ENCODE results near the gene IKZF1.
A peak's percentile ranks its signal among the peaks of the same experiment; 100 is the strongest.

The IKZF1 gene

GRCh38 chr7:50394315-50394714 is 89.8 kb downstream of the IKZF1 start:
- H3K9ac ChIP-seq = no peak overlapping the region
- TF ChIP-seq Cebpa-rat (IDR thresholded peaks at IDR 0.05) = no peak
- 0 out of 20 replicates have a peak overlapping the region, but pooled peaks of 1 of the 10 experiments have one; percentile 8 for H3K4me3 ChIP-seq
- H3K27ac ChIP-seq = peak overlapping the region in 5 of 11 experiments; percentile 24 to 68 (median 50); a peak in 7 of 22 replicates
- peaks cover 0 to 18% (median 10%) of the 10 kb centered on the region in 11 experiments; a peak in 10 of 22 replicates for H3K9me3 ChIP-seq (replicated peaks in 1 of 11)
- no peaks in the 10 kb centered on the region for H3K27me3 ChIP-seq
- peaks cover 0 to 73% (median 20%) of the 10 kb centered on the region in 11 experiments; a peak in 14 of 22 replicates for H4K20me1 ChIP-seq
- H3K4me2 ChIP-seq = peak overlapping the region; percentile 73 to 97 (median 85)
- H3K4me1 ChIP-seq = peaks cover 55 to 91% (median 80%) of the 10 kb centered on the region in 10 experiments
- H3K36me3 ChIP-seq = peaks cover 77 to 100% (median 92%) of the 10 kb centered on the region in 11 experiments

GRCh38 chr7:50396856-50397255 is 92.3 kb downstream of the IKZF1 start:
- no peak for TF ChIP-seq Cebpa-rat (IDR thresholded peaks at IDR 0.05)
- H3K36me3 ChIP-seq = peaks cover 77 to 100% (median 92%) of the 10 kb centered on the region in 11 experiments
- H3K4me1 ChIP-seq = peaks cover 41 to 66% (median 59%) of the 10 kb centered on the region in 10 experiments
- no peak overlapping the region for H3K4me3 ChIP-seq
- peaks cover 0 to 77% (median 22%) of the 10 kb centered on the region in 11 experiments; a peak in 15 of 22 replicates for H4K20me1 ChIP-seq
- H3K27ac ChIP-seq = peak overlapping the region in 2 of 11 experiments; percentile 4 to 41; a peak in 3 of 22 replicates
- H3K9ac ChIP-seq = no peak overlapping the region; a peak in 1 of 22 replicates
- peaks cover 0 to 18% (median 10%) of the 10 kb centered on the region in 11 experiments; a peak in 10 of 22 replicates for H3K9me3 ChIP-seq (replicated peaks in 1 of 11)
- H3K4me2 ChIP-seq = peak overlapping the region; percentile 31 to 83 (median 56)
- no peaks in the 10 kb centered on the region for H3K27me3 ChIP-seq

- Histone ChIP-seq H3K4me2 (peak overlapping the region in 7 of 11 experiments; percentile 12 to 72 (median 56); a peak in 10 of 22 replicates), H3K36me3 (peaks cover 77 to 100% (median 92%) of the 10 kb centered on the region in 11 experiments), H3K4me3 (no peak overlapping the region), H3K4me1 (peaks cover 35 to 60% (median 53%) of the 10 kb centered on the region in 10 experiments), H4K20me1 (peaks cover 0 to 77% (median 27%) of the 10 kb centered on the region in 11 experiments; a peak in 15 of 22 replicates), H3K27ac (no peak overlapping the region), H3K9ac (no peak overlapping the region; a peak in 1 of 22 replicates), H3K27me3 (no peaks in the 10 kb centered on the region), H3K9me3 (replicated peaks in 1 of 11) (peaks cover 0 to 18% (median 10%) of the 10 kb centered on the region in 11 experiments; a peak in 10 of 22 replicates)
- no peak for TF ChIP-seq Cebpa-rat (IDR thresholded peaks at IDR 0.05)
These were observed 92.9 kb downstream of the IKZF1 start for GRCh38 chr7:50397320-50397970.

DNA sequence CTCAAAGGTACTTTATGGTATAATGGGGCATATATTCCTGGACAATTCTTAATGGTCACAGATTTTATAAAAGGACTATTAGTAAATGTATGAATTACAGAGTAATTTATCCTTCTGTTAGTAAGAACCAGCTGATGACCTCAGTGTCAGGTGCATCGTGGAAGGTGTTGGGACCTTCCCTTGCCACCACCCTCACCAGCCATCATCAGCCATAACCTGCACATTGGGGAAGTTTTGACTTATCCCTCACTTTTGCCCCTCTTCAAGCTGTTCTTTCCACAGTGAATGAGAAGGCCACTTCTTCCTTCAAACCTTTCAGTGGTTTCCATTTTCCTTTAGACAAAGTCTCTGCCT is 93.4 kb downstream of the IKZF1 start:
- H3K36me3 ChIP-seq = peaks cover 77 to 100% (median 92%) of the 10 kb centered on the region in 11 experiments
- H4K20me1 ChIP-seq = peaks cover 0 to 77% (median 27%) of the 10 kb centered on the region in 11 experiments; a peak in 15 of 22 replicates
- TF ChIP-seq Cebpa-rat (IDR thresholded peaks at IDR 0.05) = no peak
- H3K27ac ChIP-seq = no peak overlapping the region
- no peak overlapping the region for H3K4me3 ChIP-seq
- peaks cover 0 to 18% (median 10%) of the 10 kb centered on the region in 11 experiments; a peak in 10 of 22 replicates for H3K9me3 ChIP-seq (replicated peaks in 1 of 11)
- no peaks in the 10 kb centered on the region for H3K27me3 ChIP-seq
- H3K9ac ChIP-seq = no peak overlapping the region
- peak overlapping the region in 2 of 11 experiments; percentile 56 to 69; a peak in 3 of 22 replicates for H3K4me2 ChIP-seq
- H3K4me1 ChIP-seq = peaks cover 30 to 60% (median 48%) of the 10 kb centered on the region in 10 experiments

GRCh38 chr7:50399206-50399605 is 94.7 kb downstream of the IKZF1 start:
- no peak for TF ChIP-seq Cebpa-rat (IDR thresholded peaks at IDR 0.05)
- H3K4me2 ChIP-seq = no peak overlapping the region
- H3K36me3 ChIP-seq = peaks cover 70 to 100% (median 91%) of the 10 kb centered on the region in 11 experiments
- no peak overlapping the region for H3K9ac ChIP-seq
- H3K27me3 ChIP-seq = no peaks in the 10 kb centered on the region
- peaks cover 0 to 17% (median 10%) of the 10 kb centered on the region in 11 experiments; a peak in 10 of 22 replicates for H3K9me3 ChIP-seq (replicated peaks in 1 of 11)
- H3K27ac ChIP-seq = no peak overlapping the region
- peaks cover 0 to 75% (median 24%) of the 10 kb centered on the region in 11 experiments; a peak in 13 of 22 replicates for H4K20me1 ChIP-seq
- no peak overlapping the region for H3K4me3 ChIP-seq
- peaks cover 19 to 60% (median 37%) of the 10 kb centered on the region in 10 experiments for H3K4me1 ChIP-seq

DNA sequence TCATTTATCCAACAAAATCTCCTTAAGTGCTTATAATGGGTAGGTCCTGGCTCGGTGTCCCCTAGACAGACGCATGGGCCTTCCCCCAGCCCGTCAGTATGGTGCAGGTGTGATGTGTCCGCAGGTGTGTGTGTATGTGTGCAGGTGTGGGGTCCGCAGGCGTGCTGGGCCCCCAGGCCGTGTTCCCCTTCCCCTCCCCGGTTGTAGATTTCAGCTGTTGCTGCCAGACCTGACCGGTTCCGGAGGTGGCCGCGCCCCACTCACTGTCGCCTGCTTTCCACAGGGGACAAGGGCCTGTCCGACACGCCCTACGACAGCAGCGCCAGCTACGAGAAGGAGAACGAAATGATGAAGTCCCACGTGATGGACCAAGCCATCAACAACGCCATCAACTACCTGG is 95.1 kb downstream of the IKZF1 start:
- Histone ChIP-seq H3K4me2 (no peak overlapping the region), H3K27ac (no peak overlapping the region), H3K36me3 (peaks cover 66 to 100% (median 90%) of the 10 kb centered on the region in 11 experiments), H3K9me3 (replicated peaks in 1 of 11) (peaks cover 0 to 13% (median 6%) of the 10 kb centered on the region in 11 experiments; a peak in 10 of 22 replicates), H4K20me1 (peaks cover 0 to 76% (median 24%) of the 10 kb centered on the region in 11 experiments; a peak in 13 of 22 replicates), H3K4me1 (peaks cover 19 to 60% (median 37%) of the 10 kb centered on the region in 10 experiments), H3K27me3 (no peaks in the 10 kb centered on the region), H3K9ac (no peak overlapping the region), H3K4me3 (no peak overlapping the region)
- TF ChIP-seq Cebpa-rat (IDR thresholded peaks at IDR 0.05) = no peak

DNA sequence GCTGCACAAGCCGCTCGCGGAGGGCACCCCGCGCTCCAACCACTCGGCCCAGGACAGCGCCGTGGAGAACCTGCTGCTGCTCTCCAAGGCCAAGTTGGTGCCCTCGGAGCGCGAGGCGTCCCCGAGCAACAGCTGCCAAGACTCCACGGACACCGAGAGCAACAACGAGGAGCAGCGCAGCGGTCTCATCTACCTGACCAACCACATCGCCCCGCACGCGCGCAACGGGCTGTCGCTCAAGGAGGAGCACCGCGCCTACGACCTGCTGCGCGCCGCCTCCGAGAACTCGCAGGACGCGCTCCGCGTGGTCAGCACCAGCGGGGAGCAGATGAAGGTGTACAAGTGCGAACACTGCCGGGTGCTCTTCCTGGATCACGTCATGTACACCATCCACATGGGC is 95.6 kb downstream of the IKZF1 start:
- H3K4me1 ChIP-seq = peaks cover 23 to 60% (median 39%) of the 10 kb centered on the region in 10 experiments
- H3K27me3 ChIP-seq = no peaks in the 10 kb centered on the region
- no peak overlapping the region for H3K27ac ChIP-seq
- peaks cover 64 to 99% (median 88%) of the 10 kb centered on the region in 11 experiments for H3K36me3 ChIP-seq
- TF ChIP-seq Cebpa-rat (IDR thresholded peaks at IDR 0.05) = no peak
- H3K4me3 ChIP-seq = no peak overlapping the region
- peaks cover 0 to 80% (median 24%) of the 10 kb centered on the region in 11 experiments; a peak in 13 of 22 replicates for H4K20me1 ChIP-seq
- H3K4me2 ChIP-seq = no peak overlapping the region
- no peak overlapping the region for H3K9ac ChIP-seq
- peaks cover 0 to 10% (median 5%) of the 10 kb centered on the region in 11 experiments; a peak in 9 of 22 replicates for H3K9me3 ChIP-seq (replicated peaks in 1 of 11)

GRCh38 chr7:50404392-50404791 is 99.9 kb downstream of the IKZF1 start:
- Histone ChIP-seq H3K36me3 (peaks cover 39 to 57% (median 52%) of the 10 kb centered on the region in 11 experiments), H3K9ac (no peak overlapping the region), H3K27ac (no peak overlapping the region), H3K4me2 (peak overlapping the region in 8 of 11 experiments; percentile 12 to 96 (median 68); a peak in 11 of 22 replicates), H3K9me3 (replicated peaks in 1 of 11) (no peaks in the 10 kb centered on the region), H3K4me3 (no peak overlapping the region), H4K20me1 (peaks cover 0 to 78% (median 7%) of the 10 kb centered on the region in 11 experiments; a peak in 10 of 22 replicates), H3K27me3 (no peaks in the 10 kb centered on the region), H3K4me1 (peaks cover 51 to 77% (median 54%) of the 10 kb centered on the region in 10 experiments)
- no peak for TF ChIP-seq Cebpa-rat (IDR thresholded peaks at IDR 0.05)

DNA sequence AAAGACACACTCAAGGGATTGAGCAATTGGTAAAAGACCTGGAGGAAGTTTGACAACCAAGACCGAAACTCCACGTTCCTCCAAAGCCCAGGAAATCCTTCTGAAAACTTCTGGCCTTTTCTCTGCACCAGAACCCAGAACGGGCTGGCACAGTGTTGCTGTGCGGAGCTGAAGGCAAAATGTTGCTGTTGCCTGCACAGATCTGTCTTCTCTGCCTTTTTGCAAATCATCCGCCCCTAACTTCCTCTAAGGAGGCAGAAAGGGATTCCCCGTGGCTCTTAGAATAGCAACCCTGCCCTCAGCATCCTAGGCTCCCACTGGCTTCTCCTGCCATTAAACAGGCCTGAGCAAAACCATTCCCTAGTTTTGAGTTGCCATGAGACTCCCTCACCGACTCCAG is 100.7 kb downstream of the IKZF1 start:
- Histone ChIP-seq H3K4me2 (peak overlapping the region; percentile 11 to 96 (median 55); a peak in 18 of 22 replicates), H3K36me3 (peaks cover 31 to 49% (median 44%) of the 10 kb centered on the region in 11 experiments), H4K20me1 (peaks cover 0 to 70% (median 7%) of the 10 kb centered on the region in 11 experiments; a peak in 9 of 22 replicates), H3K27me3 (no peaks in the 10 kb centered on the region), H3K4me3 (no peak overlapping the region), H3K4me1 (peaks cover 59 to 85% (median 62%) of the 10 kb centered on the region in 10 experiments), H3K9me3 (replicated peaks in 1 of 11) (no peaks in the 10 kb centered on the region), H3K27ac (peak overlapping the region in 1 of 11 experiments; percentile 8; a peak in 2 of 22 replicates), H3K9ac (no peak overlapping the region)
- no peak for TF ChIP-seq Cebpa-rat (IDR thresholded peaks at IDR 0.05)
